Testis (tissue), 2 donors: ENCODE measurements around the gene NUP133.

ENCODE experiments used
- CTCF ChIP-seq, 3 experiments: fragments of 450-650 bp in 2 of 3; fragments of 200-600 bp in 1 of 3; sonication (generic) in 1 of 3; IDR thresholded peaks; one replicate each; pipeline ENCODE4 v1.5.1; 2016 to 2019; ENCODE audit warnings: antibody characterized with exemption in 3 of 3, mild to moderate bottlenecking in 2 of 3, moderate library complexity in 1 of 3
- POLR2A ChIP-seq: fragments of 450-650 bp; IDR thresholded peaks from one replicate; pipeline ENCODE4 v1.6.1; 2017; ENCODE audit warnings: antibody characterized with exemption, mild to moderate bottlenecking, moderate library complexity

GRCh38 chr1:229392936-229393335, 115.2 kb downstream of the NUP133 start:
- TF ChIP-seq CTCF (IDR thresholded peaks at IDR 0.05) (no peak), POLR2A (no peak)
